ENCODE measurements around the gene SUV39H2.
"Not testable (repeated sequence)": the region's sequence is repeated elsewhere in the genome, so short reads cannot be mapped to it uniquely, and the experiment has no call there.

- TF ChIP-seq, protein P1, sequence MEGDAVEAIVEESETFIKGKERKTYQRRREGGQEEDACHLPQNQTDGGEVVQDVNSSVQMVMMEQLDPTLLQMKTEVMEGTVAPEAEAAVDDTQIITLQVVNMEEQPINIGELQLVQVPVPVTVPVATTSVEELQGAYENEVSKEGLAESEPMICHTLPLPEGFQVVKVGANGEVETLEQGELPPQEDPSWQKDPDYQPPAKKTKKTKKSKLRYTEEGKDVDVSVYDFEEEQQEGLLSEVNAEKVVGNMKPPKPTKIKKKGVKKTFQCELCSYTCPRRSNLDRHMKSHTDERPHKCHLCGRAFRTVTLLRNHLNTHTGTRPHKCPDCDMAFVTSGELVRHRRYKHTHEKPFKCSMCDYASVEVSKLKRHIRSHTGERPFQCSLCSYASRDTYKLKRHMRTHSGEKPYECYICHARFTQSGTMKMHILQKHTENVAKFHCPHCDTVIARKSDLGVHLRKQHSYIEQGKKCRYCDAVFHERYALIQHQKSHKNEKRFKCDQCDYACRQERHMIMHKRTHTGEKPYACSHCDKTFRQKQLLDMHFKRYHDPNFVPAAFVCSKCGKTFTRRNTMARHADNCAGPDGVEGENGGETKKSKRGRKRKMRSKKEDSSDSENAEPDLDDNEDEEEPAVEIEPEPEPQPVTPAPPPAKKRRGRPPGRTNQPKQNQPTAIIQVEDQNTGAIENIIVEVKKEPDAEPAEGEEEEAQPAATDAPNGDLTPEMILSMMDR (IDR thresholded peaks at IDR 0.05): not testable (repeated sequence)
- not testable (repeated sequence) for TF ChIP-seq TCF7L2, POLR2AphosphoS5 (IDR thresholded peaks at IDR 0.05; ENCODE audit: low read depth, low read length)
Measured at GRCh38 chr10:14907591-14907990, 28.9 kb downstream of the SUV39H2 start.

Data from Panc1 (cell line).